LNCaP clone FGC (cell line): Measurements from ENCODE around the gene GFRA1.
A peak's percentile ranks its signal among the peaks of the same experiment; 100 is the strongest.

Source experiments
- DNase-seq: peaks from one replicate; pipeline ENCODE4 v3.0.0-alpha.2; 2011; ENCODE audit warnings: low read depth
- H3K4me3 ChIP-seq: 2 replicates; pipeline ENCODE4 v1.5.1; 2011; ENCODE audit warnings: mild to moderate bottlenecking, low read depth, low read length, control low read depth
- CTCF ChIP-seq: IDR thresholded peaks from 2 replicates; pipeline ENCODE4 v1.5.1; 2012; ENCODE audit warnings: mild to moderate bottlenecking; ENCODE audit not compliant: control insufficient read depth, insufficient read depth; ENCODE audit errors: extremely low read depth

The GFRA1 gene

GRCh38 chr10:116027355-116027754 lies 245.7 kb downstream of the GFRA1 start:
- no peak for TF ChIP-seq CTCF
- H3K4me3 ChIP-seq, result no peak overlapping the region
- no peak for DNase-seq

- TF ChIP-seq CTCF, result no peak
- no peak for DNase-seq
- H3K4me3 ChIP-seq, result no peak overlapping the region
Observed at GRCh38 chr10:116026725-116027124, 246.3 kb downstream of the GFRA1 start.

- no peak for DNase-seq
- TF ChIP-seq CTCF, result peak; percentile 40
- no peak overlapping the region for H3K4me3 ChIP-seq
Observed at GRCh38 chr10:116026315-116026714, 246.7 kb downstream of the GFRA1 start.

GRCh38 chr10:116024271-116024878 lies 248.6 kb downstream of the GFRA1 start:
- DNase-seq, result no peak
- TF ChIP-seq CTCF, result no peak
- no peak overlapping the region for H3K4me3 ChIP-seq

DNA sequence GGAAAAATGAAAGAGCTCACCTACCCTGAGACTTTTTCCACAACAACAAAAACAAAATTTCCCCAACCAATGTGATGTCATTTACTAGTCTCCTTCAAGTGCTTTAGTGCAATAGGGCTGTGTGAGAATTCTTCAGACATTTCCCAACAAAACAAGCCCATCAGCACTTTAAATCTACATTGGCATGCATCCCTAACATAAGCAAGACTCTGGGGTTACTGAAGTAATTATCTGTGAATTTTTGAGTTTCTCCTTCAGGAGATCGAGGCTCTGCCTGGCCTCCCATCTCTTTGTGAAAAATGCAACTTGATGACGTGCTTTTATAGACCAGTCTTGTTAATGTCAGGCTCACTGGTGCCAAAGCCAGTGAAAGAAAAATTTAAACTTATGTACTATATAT lies 255.6 kb downstream of the GFRA1 start:
- no peak overlapping the region for H3K4me3 ChIP-seq
- no peak for DNase-seq
- no peak for TF ChIP-seq CTCF

GRCh38 chr10:116015583-116016333 lies 257.2 kb downstream of the GFRA1 start:
- no peak for DNase-seq

More at GRCh38 chr10:116015583-116016333, 257.2 kb downstream of the GFRA1 start:
- H3K4me3 ChIP-seq, result no peak overlapping the region
- TF ChIP-seq CTCF, result no peak
